Mammary epithelial cell (primary cell): ENCODE results near the gene METTL25B.

Experiments
- EZH2 ChIP-seq: IDR thresholded peaks from 2 replicates; pipeline ENCODE4 v1.6.1; 2012; ENCODE audit warnings: low read length, inconsistent platforms, borderline replicate concordance
- TF ChIP-seq, protein P1 (sequence below), 2 donors: IDR thresholded peaks in 1 of 2; conservative IDR thresholded peaks in 1 of 2; 2 replicates each; pipeline ENCODE4 v1.5.1; 2011 to 2012; ENCODE audit warnings: inconsistent platforms in 2 of 2, low read length in 2 of 2, mild to moderate bottlenecking in 2 of 2, control low read depth in 1 of 2, low read depth in 1 of 2; ENCODE audit not compliant: insufficient read depth in 1 of 2; ENCODE audit errors: extremely low read depth in 1 of 2

DNA sequence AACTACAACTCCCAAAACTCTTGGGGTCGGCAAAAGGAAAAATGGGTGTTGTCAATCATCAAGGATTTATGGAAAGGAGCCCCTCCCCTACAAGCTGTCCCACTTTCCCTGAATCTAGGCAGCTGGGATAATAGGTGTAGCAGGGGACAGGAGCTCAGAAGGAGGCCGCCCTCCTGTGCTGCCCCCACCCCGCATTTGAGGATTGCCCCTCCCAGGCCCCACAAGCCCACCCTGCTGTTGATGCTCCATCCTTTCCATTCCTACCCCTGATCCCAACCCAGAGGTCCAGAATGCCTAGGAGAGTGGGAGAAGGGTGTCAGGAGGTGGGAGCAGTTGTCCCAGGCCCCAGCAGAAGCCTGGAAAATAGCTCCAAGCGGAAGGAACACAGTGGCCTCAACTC lies 14.5 kb downstream of the METTL25B start:
- TF ChIP-seq, protein P1, sequence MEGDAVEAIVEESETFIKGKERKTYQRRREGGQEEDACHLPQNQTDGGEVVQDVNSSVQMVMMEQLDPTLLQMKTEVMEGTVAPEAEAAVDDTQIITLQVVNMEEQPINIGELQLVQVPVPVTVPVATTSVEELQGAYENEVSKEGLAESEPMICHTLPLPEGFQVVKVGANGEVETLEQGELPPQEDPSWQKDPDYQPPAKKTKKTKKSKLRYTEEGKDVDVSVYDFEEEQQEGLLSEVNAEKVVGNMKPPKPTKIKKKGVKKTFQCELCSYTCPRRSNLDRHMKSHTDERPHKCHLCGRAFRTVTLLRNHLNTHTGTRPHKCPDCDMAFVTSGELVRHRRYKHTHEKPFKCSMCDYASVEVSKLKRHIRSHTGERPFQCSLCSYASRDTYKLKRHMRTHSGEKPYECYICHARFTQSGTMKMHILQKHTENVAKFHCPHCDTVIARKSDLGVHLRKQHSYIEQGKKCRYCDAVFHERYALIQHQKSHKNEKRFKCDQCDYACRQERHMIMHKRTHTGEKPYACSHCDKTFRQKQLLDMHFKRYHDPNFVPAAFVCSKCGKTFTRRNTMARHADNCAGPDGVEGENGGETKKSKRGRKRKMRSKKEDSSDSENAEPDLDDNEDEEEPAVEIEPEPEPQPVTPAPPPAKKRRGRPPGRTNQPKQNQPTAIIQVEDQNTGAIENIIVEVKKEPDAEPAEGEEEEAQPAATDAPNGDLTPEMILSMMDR (conservative IDR thresholded peaks at IDR 0.05 in 1 of 2, IDR thresholded peaks at IDR 0.05 in 1 of 2; ENCODE audit: extremely low read depth in 1 of 2, insufficient read depth in 1 of 2, low read depth in 1 of 2, low read length in 2 of 2), result no peak
- TF ChIP-seq EZH2, result no peak
